Lung (tissue), 12 donors: Measurements from ENCODE around the gene POGZ. TPM values are rescaled to one million over a fixed set of nuclear protein-coding genes. Genes with fewer than 3 reads are reported as not detected.

ENCODE experiments used
- ATAC-seq: fragments of 200-7000 bp; cut with Tn5 transposase; one replicate; pipeline ENCODE4 v1.9.1; 2020; ENCODE audit warnings: moderate number of reproducible peaks; ENCODE audit not compliant: insufficient read depth, low FRiP score
- DNase-seq, 3 donors: peaks; one replicate each; pipeline ENCODE4 v3.0.0-alpha.2; 2013 to 2017
- H3K27ac ChIP-seq, 2 donors: one replicate each; pipeline ENCODE4 v1.5.1; 2013; ENCODE audit warnings: mild to moderate bottlenecking in 2 of 2, moderate library complexity in 2 of 2, control low read depth in 1 of 2, inconsistent platforms in 1 of 2, low read depth in 1 of 2, low read length in 1 of 2
- H3K27me3 ChIP-seq, 3 donors: one replicate each; pipeline ENCODE4 v1.5.1; 2013; ENCODE audit warnings: low read length in 2 of 3; ENCODE audit not compliant: control insufficient read depth in 3 of 3, insufficient read depth in 3 of 3
- H3K36me3 ChIP-seq, 4 donors: one replicate each; pipeline ENCODE4 v1.5.1; 2013; ENCODE audit warnings: low read length in 4 of 4, mild to moderate bottlenecking in 1 of 4, moderate library complexity in 1 of 4; ENCODE audit not compliant: control insufficient read depth in 4 of 4, insufficient read depth in 4 of 4
- H3K4me1 ChIP-seq, 5 donors: one replicate each; pipeline ENCODE4 v1.5.1; 2013; ENCODE audit warnings: low read length in 5 of 5, mild to moderate bottlenecking in 2 of 5, moderate library complexity in 1 of 5; ENCODE audit not compliant: control insufficient read depth in 5 of 5, insufficient read depth in 5 of 5
- H3K4me3 ChIP-seq: one replicate; pipeline ENCODE4 v1.5.1; 2013; ENCODE audit warnings: mild to moderate bottlenecking, control low read depth, moderate library complexity
- H3K9ac ChIP-seq, 2 donors: one replicate each; pipeline ENCODE4 v1.5.1; 2013; ENCODE audit warnings: low read length in 2 of 2, control low read depth in 1 of 2; ENCODE audit not compliant: insufficient read depth in 1 of 2
- H3K9me3 ChIP-seq, 4 donors: one replicate each; pipeline ENCODE4 v1.5.1; 2013; ENCODE audit warnings: low read length in 3 of 4, mild to moderate bottlenecking in 1 of 4, moderate library complexity in 1 of 4; ENCODE audit not compliant: control insufficient read depth in 4 of 4, insufficient read depth in 3 of 4
- CTCF ChIP-seq: IDR thresholded peaks from 2 replicates; pipeline ENCODE4 v1.5.1; 2012; ENCODE audit warnings: mild to moderate bottlenecking; ENCODE audit errors: control extremely low read depth, extremely low read depth
- WGBS, 2 donors: extraction: QIAGEN DNeasy Blood & Tissue Kit; methylation state at CpG; one replicate each; pipeline ENCODE4 v1.1.7; 2013; 5-methylcytosine and 5-hydroxymethylcytosine counted together
- polyA plus RNA-seq, 2 donors: library from polyadenylated mRNA; stranded (reverse); fragments of 200-250 nt; gene quantifications; one replicate each; pipeline ENCODE4 v1.2.1, GENCODE V29; 2013
- total RNA-seq, 2 donors: library from RNA; depleted of rRNA in 1 of 2; stranded (reverse); fragments of >200 nt in 1 of 2; gene quantifications; one replicate each; pipeline ENCODE4 v1.2.1, GENCODE V29; 2014 to 2021
- donor health status: control.
- donor health status: control.
- donor health status: Bipolar disorder and iron deficiency.
- donor health status: healthy.
- donor health status: DM: yes; HTN: yes; CAD: no.

Gene POGZ
- total and polyA plus RNA-seq, 4 donors = 12.6 to 131 (median 41.6) TPM

GRCh38 chr1:151499365-151499764 is 40.1 kb upstream of the POGZ start:
- Histone ChIP-seq H3K4me3 (no peak overlapping the region), H3K9me3 (no peaks in the 10 kb centered on the region), H3K4me1 (peaks cover 0 to 18% (median 13%) of the 10 kb centered on the region in 5 donors), H3K27me3 (peaks cover 0 to 2% (median 0%) of the 10 kb centered on the region in 3 donors), H3K36me3 (no peaks in the 10 kb centered on the region), H3K9ac (no peak overlapping the region), H3K27ac (no peak overlapping the region)
- no peak for ATAC-seq
- WGBS, 2 donors = 94 to 95% methylated on average over 5 of the region's 5 CpGs
- no peak for TF ChIP-seq CTCF
- DNase-seq = no peak

GRCh38 chr1:151495316-151495715 is 36.0 kb upstream of the POGZ start:
- H3K27ac ChIP-seq = no peak overlapping the region

GRCh38 chr1:151494741-151495281 is 35.5 kb upstream of the POGZ start:
- ATAC-seq (peak; percentile 60), DNase-seq (peak in 1 of 3 donors; percentile 25)
- Histone ChIP-seq H3K27ac (no peak overlapping the region), H3K27me3 (no peaks in the 10 kb centered on the region), H3K4me1 (peaks cover 0 to 6% (median 0%) of the 10 kb centered on the region in 5 donors), H3K36me3 (no peaks in the 10 kb centered on the region), H3K9ac (no peak overlapping the region), H3K4me3 (no peak overlapping the region), H3K9me3 (no peaks in the 10 kb centered on the region)
- WGBS, 2 donors = 0 to 27% methylated on average over 1 of the region's 1 CpG
- no peak for TF ChIP-seq CTCF

More at GRCh38 chr1:151495316-151495715, 36.0 kb upstream of the POGZ start:
- Histone ChIP-seq H3K27me3 (no peaks in the 10 kb centered on the region), H3K36me3 (no peaks in the 10 kb centered on the region), H3K9ac (no peak overlapping the region), H3K4me3 (no peak overlapping the region), H3K4me1 (peaks cover 0 to 6% (median 0%) of the 10 kb centered on the region in 5 donors), H3K9me3 (no peaks in the 10 kb centered on the region)
- WGBS, 2 donors = 71 to 78% methylated on average over 1 of the region's 1 CpG
- no peak for ATAC-seq
- no peak for DNase-seq
- no peak for TF ChIP-seq CTCF

- no peak for ATAC-seq
- no peak for TF ChIP-seq CTCF
- no peak for DNase-seq
- H3K27ac ChIP-seq = no peak overlapping the region
- H3K4me3 ChIP-seq = no peak overlapping the region
- H3K36me3 ChIP-seq = no peaks in the 10 kb centered on the region
- no peak overlapping the region for H3K9ac ChIP-seq
- WGBS, 2 donors = 90 to 94% methylated on average over 3 of the region's 3 CpGs
- no peaks in the 10 kb centered on the region for H3K27me3 ChIP-seq
- H3K9me3 ChIP-seq = no peaks in the 10 kb centered on the region
- peaks cover 0 to 6% (median 0%) of the 10 kb centered on the region in 5 donors for H3K4me1 ChIP-seq
Observed at GRCh38 chr1:151493042-151493441, 33.7 kb upstream of the POGZ start.
